ENCODE data around the gene MMP10. TPM values are rescaled to one million over a fixed set of nuclear protein-coding genes. Genes with fewer than 3 reads are reported as not detected.

The MMP10 gene
- polyA plus RNA-seq, 3 donors from 2014 or later = not detected

- no peaks in the 10 kb centered on the region for H3K4me1 Mint-ChIP-seq
- H3K27ac Mint-ChIP-seq = no peak within 1 kb of the TSS
- H3K9me3 Mint-ChIP-seq = no peaks in the 10 kb centered on the region
- DNase-seq = no peak
- H3K4me3 Mint-ChIP-seq = no peak within 1 kb of the TSS
- peaks cover 0 to 2% (median 0%) of the 10 kb centered on the region in 3 donors for H3K27me3 Mint-ChIP-seq (ENCODE audit: low read depth in 3 of 3)
- no peaks in the 10 kb centered on the region for H3K36me3 Mint-ChIP-seq
Measured at GRCh38 chr11:102798012-102798746, 17.8 kb upstream of the MMP10 start, which contains the start of gene MMP1. Gene MMP1, minus strand, starts transcription at chr11:102798160. Its CDS starts 68 bp downstream, at chr11:102798092.

GRCh38 chr11:102794382-102794781 is 14.0 kb upstream of the MMP10 start:
- no peaks in the 10 kb centered on the region for H3K36me3 Mint-ChIP-seq
- peaks cover 0 to 3% (median 2%) of the 10 kb centered on the region in 3 donors for H3K27me3 Mint-ChIP-seq (ENCODE audit: low read depth in 3 of 3)
- no peaks in the 10 kb centered on the region for H3K4me1 Mint-ChIP-seq
- H3K27ac Mint-ChIP-seq = no peak overlapping the region
- no peak overlapping the region for H3K4me3 Mint-ChIP-seq
- no peaks in the 10 kb centered on the region for H3K9me3 Mint-ChIP-seq
- no peak for DNase-seq

GRCh38 chr11:102793677-102794290 is 13.4 kb upstream of the MMP10 start:
- Mint-ChIP-seq H3K27me3 (ENCODE audit: low read depth in 3 of 3) (peaks cover 0 to 3% (median 2%) of the 10 kb centered on the region in 3 donors), H3K27ac (no peak overlapping the region), H3K36me3 (no peaks in the 10 kb centered on the region), H3K9me3 (no peaks in the 10 kb centered on the region), H3K4me1 (no peaks in the 10 kb centered on the region), H3K4me3 (no peak overlapping the region)
- DNase-seq = no peak

GRCh38 chr11:102792604-102793003 is 12.2 kb upstream of the MMP10 start:
- H3K27ac Mint-ChIP-seq = no peak overlapping the region
- no peak for DNase-seq
- no peaks in the 10 kb centered on the region for H3K36me3 Mint-ChIP-seq
- peaks cover 0 to 3% (median 2%) of the 10 kb centered on the region in 3 donors for H3K27me3 Mint-ChIP-seq (ENCODE audit: low read depth in 3 of 3)
- no peak overlapping the region for H3K4me3 Mint-ChIP-seq
- no peaks in the 10 kb centered on the region for H3K4me1 Mint-ChIP-seq
- H3K9me3 Mint-ChIP-seq = no peaks in the 10 kb centered on the region

GRCh38 chr11:102791271-102792036 is 11.0 kb upstream of the MMP10 start:
- no peaks in the 10 kb centered on the region for H3K36me3 Mint-ChIP-seq
- no peak overlapping the region for H3K27ac Mint-ChIP-seq
- no peaks in the 10 kb centered on the region for H3K4me1 Mint-ChIP-seq
- no peak for DNase-seq
- peaks cover 0 to 3% (median 2%) of the 10 kb centered on the region in 3 donors for H3K27me3 Mint-ChIP-seq (ENCODE audit: low read depth in 3 of 3)
- no peak overlapping the region for H3K4me3 Mint-ChIP-seq
- no peaks in the 10 kb centered on the region for H3K9me3 Mint-ChIP-seq

GRCh38 chr11:102788334-102788995 is 8.0 kb upstream of the MMP10 start:
- Mint-ChIP-seq H3K36me3 (no peaks in the 10 kb centered on the region), H3K4me3 (no peak overlapping the region), H3K9me3 (no peaks in the 10 kb centered on the region), H3K4me1 (no peaks in the 10 kb centered on the region), H3K27ac (no peak overlapping the region), H3K27me3 (ENCODE audit: low read depth in 3 of 3) (peaks cover 0 to 3% (median 0%) of the 10 kb centered on the region in 3 donors)
- DNase-seq = no peak

GRCh38 chr11:102784380-102784779 is 4.0 kb upstream of the MMP10 start:
- peaks cover 0 to 3% (median 0%) of the 10 kb centered on the region in 3 donors for H3K27me3 Mint-ChIP-seq (ENCODE audit: low read depth in 3 of 3)
- no peak overlapping the region for H3K27ac Mint-ChIP-seq
- DNase-seq = no peak
- H3K4me3 Mint-ChIP-seq = no peak overlapping the region
- no peaks in the 10 kb centered on the region for H3K9me3 Mint-ChIP-seq
- no peaks in the 10 kb centered on the region for H3K4me1 Mint-ChIP-seq
- no peaks in the 10 kb centered on the region for H3K36me3 Mint-ChIP-seq

GRCh38 chr11:102783720-102784119 is 3.3 kb upstream of the MMP10 start:
- H3K4me3 Mint-ChIP-seq = no peak overlapping the region
- no peak for DNase-seq
- H3K27me3 Mint-ChIP-seq (ENCODE audit: low read depth in 3 of 3) = peaks cover 0 to 3% (median 0%) of the 10 kb centered on the region in 3 donors
- no peaks in the 10 kb centered on the region for H3K36me3 Mint-ChIP-seq
- H3K4me1 Mint-ChIP-seq = no peaks in the 10 kb centered on the region
- no peak overlapping the region for H3K27ac Mint-ChIP-seq
- H3K9me3 Mint-ChIP-seq = no peaks in the 10 kb centered on the region

GRCh38 chr11:102783016-102783415 is 2.6 kb upstream of the MMP10 start:
- H3K27ac Mint-ChIP-seq = no peak overlapping the region
- H3K36me3 Mint-ChIP-seq = no peaks in the 10 kb centered on the region
- DNase-seq = no peak
- peaks cover 0 to 3% (median 0%) of the 10 kb centered on the region in 3 donors for H3K27me3 Mint-ChIP-seq (ENCODE audit: low read depth in 3 of 3)
- H3K9me3 Mint-ChIP-seq = no peaks in the 10 kb centered on the region
- H3K4me3 Mint-ChIP-seq = no peak overlapping the region
- H3K4me1 Mint-ChIP-seq = no peaks in the 10 kb centered on the region

GRCh38 chr11:102781676-102782075 is 1.2 kb upstream of the MMP10 start:
- Mint-ChIP-seq H3K4me1 (no peaks in the 10 kb centered on the region), H3K27me3 (ENCODE audit: low read depth in 3 of 3) (peaks cover 0 to 3% (median 0%) of the 10 kb centered on the region in 3 donors)
- DNase-seq = no peak

GRCh38 chr11:102776454-102776853 is 4.0 kb downstream of the MMP10 start:
- H3K27ac Mint-ChIP-seq = no peak overlapping the region
- no peak for DNase-seq
- no peaks in the 10 kb centered on the region for H3K9me3 Mint-ChIP-seq
- no peak overlapping the region for H3K4me3 Mint-ChIP-seq
- H3K36me3 Mint-ChIP-seq = no peaks in the 10 kb centered on the region
- peaks cover 0 to 5% (median under 1%) of the 10 kb centered on the region in 3 donors for H3K27me3 Mint-ChIP-seq (ENCODE audit: low read depth in 3 of 3)
- no peaks in the 10 kb centered on the region for H3K4me1 Mint-ChIP-seq

More at GRCh38 chr11:102781676-102782075, 1.2 kb upstream of the MMP10 start:
- H3K27ac Mint-ChIP-seq = no peak overlapping the region
- no peaks in the 10 kb centered on the region for H3K9me3 Mint-ChIP-seq
- H3K4me3 Mint-ChIP-seq = no peak overlapping the region
- no peaks in the 10 kb centered on the region for H3K36me3 Mint-ChIP-seq

GRCh38 chr11:102773386-102773785 is 7.0 kb downstream of the MMP10 start:
- Mint-ChIP-seq H3K4me1 (no peaks in the 10 kb centered on the region), H3K27ac (no peak overlapping the region), H3K36me3 (no peaks in the 10 kb centered on the region), H3K9me3 (no peaks in the 10 kb centered on the region), H3K27me3 (ENCODE audit: low read depth in 3 of 3) (peaks cover 2 to 5% (median 3%) of the 10 kb centered on the region in 3 donors), H3K4me3 (no peak overlapping the region)
- no peak for DNase-seq

- Mint-ChIP-seq H3K9me3 (no peaks in the 10 kb centered on the region), H3K4me3 (no peak overlapping the region), H3K27ac (no peak overlapping the region), H3K27me3 (ENCODE audit: low read depth in 3 of 3) (peaks cover 2 to 5% (median 3%) of the 10 kb centered on the region in 3 donors), H3K36me3 (no peaks in the 10 kb centered on the region), H3K4me1 (no peaks in the 10 kb centered on the region)
- no peak for DNase-seq
Measured at GRCh38 chr11:102771351-102771750, 9.1 kb downstream of the MMP10 start.

Measured in immature natural killer cell (primary cell).